Stimulated activated CD4-positive, alpha-beta T cell treated with anti-CD3 and anti-CD28 coated beads, Interleukin-1b, Interleukin-23, amount 100 ng/mL, for 4 hours (primary cell): ENCODE data around the gene PTPRK.

Experiments
- DNase-seq, 2 donors: peaks; one replicate each; pipeline ENCODE4 v3.0.0-alpha.2; 2020; ENCODE audit warnings: low read depth in 2 of 2

The PTPRK gene

DNA sequence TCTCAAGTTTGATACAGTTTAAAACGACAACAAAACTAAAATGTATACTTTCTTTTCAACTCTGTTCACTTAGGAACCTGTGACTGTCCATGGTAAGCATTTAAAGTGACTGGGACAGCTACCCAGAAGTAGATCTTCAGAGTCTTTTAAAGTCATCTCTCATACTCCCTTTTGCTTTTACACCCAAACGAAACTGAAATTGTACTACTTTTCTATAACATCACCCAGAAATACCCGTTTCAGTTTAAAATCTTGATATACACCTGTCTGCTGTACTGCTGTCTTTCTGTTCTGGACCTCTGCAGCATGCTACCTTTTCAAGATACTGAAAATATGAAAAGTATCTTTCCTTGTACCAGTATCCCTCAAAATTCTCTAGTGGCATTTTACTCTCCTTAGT, 449.2 kb downstream of the PTPRK start:
- no peak for DNase-seq

DNA sequence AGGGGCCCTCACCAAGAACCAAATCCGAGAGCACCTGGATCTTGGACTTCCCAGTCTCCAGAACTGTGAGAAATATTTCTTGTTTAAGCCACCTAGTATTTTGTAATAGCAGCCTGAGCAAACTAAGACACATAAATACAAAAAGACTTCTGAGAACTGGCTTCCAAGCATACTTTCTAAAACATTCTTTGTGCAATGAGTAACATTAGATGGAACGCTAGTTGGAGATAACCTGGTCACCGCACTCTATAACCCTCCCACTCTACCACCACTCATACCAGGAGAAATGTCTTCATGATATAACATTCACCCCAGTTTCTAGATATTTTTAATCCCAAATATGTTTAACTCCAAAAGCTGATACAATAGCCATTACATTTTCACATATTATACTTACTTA, 450.0 kb downstream of the PTPRK start:
- DNase-seq, result no peak

DNA sequence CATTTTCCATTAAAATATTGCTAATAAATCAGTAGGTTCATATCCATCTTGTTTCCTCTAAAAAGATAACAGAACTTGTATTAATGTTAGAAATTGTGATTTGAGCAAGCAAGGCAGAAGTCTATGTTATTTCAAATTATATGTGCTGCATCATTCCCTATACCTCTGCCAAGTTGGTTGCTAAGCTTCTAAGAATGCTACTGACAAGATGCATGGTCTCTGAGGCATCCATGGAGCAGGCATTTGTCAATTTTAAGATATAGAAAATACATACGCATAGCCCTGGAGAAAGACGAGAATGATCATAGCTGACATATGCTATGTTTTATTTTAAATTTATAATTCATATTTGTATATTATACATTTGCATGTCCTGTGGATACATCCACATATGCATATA, 451.2 kb downstream of the PTPRK start:
- no peak for DNase-seq

DNA sequence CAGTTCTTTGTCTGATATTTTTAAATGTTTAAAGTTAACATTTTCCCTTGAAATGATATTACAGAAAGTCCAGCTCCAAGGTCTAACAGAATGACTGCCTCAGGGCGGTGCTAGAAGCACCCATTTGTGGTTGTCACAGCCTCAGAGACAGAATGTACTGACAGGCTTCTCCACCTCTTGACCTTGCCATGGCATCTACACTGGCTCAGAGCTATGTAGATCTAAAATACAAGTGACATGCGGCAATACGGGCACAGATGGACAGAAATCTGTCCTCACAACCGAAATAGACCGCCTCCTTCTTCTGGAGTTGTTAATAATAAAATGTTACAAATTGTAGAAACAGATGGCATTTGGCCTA, 452.3 kb downstream of the PTPRK start:
- DNase-seq, result no peak

DNA sequence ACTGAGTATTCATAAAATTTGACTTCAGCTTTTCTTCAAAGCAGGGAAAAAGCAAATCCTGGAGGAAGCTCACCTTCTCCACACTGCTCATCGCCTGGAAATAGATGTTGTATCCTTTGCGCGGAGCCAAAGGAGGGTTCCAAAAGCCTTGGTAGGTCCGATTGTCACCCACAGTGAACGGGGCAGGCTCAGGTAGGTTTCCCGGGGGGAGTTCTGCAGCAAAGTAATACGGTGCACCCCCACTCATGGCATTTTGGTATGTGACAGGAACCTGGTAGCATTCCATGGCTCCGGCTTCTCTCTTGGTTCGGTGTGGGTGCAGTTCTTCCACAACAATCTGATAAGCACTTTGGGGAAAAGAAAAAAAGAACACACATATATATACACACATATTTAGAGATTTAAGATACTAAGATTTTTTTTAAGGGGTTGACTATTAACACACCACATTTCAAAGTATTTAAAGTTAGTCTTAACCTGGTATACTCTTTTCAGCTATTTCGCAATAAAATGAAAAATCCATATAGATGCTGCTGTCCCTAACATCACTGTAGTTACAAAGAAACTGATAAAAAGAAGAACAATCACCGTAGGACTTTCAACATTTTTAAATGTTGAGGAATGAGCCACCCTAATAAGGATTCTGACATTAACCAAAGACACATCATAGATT, 452.8 kb downstream of the PTPRK start:
- no peak for DNase-seq

DNA sequence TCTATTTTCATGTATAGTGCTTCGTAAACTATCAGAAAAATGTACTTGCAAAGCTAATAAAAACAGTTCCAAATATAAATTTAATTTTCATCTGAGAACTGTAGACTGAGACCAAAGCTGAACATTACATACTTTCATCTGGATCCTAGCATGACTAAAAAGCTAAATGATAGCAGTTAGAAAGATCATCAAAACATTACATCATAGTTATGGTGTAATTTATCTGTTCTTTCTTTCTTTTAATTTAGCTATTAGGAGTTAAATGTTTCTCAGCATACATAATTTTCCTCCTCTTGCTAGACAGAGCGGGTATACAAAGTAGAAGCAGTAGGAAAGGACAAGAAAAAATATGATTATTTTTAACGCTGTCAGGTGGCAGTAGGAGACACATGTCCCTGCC, 455.3 kb downstream of the PTPRK start:
- DNase-seq, result no peak

DNA sequence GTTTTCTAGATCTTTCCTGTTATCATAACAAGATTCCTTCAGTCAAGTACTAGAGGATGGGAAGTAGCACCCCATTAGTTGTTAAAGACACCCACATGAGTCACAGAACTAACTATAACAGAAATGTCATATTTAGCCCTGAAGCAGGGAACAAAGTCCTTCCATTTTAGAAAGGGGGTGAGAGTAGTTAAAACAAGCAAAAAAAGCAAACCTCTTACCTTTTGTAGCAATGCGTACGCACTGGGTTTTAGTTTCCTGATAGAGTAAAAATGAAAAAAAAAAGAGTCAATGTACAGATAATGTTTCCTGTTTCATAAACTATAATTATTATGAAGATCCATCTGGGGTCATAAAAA, 455.9 kb downstream of the PTPRK start:
- no peak for DNase-seq

DNA sequence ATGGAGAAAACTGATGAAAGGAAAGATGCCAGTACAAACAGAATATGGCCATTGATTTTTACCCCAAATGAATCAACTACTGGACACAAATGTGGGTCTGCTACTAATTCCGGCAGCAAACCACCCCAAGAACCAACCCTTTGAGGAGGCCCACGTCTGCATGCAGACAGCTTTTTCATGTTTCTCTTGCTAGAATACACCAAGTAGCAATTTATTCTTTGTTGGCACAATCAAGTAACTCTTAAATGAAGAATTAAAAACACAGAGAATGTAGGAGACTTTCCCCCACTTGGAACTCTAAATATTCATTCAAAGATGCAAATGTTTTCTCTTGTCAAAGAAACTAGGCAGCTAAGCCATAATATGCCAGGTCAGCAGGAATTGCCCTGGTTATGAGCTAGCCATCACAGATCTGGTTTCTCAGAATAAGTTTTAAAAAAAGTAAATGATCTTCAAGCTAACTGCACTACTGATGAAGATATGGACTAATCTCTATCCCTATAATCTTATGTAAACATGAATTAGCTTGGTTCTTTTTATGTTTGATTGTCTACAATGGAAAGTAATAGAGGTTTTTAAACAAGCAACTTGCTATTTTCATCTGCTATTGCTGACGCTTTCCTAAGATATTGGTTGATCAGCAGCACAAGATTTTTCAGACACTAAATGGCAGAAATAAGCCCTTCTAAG, 456.4 kb downstream of the PTPRK start:
- no peak for DNase-seq

DNA sequence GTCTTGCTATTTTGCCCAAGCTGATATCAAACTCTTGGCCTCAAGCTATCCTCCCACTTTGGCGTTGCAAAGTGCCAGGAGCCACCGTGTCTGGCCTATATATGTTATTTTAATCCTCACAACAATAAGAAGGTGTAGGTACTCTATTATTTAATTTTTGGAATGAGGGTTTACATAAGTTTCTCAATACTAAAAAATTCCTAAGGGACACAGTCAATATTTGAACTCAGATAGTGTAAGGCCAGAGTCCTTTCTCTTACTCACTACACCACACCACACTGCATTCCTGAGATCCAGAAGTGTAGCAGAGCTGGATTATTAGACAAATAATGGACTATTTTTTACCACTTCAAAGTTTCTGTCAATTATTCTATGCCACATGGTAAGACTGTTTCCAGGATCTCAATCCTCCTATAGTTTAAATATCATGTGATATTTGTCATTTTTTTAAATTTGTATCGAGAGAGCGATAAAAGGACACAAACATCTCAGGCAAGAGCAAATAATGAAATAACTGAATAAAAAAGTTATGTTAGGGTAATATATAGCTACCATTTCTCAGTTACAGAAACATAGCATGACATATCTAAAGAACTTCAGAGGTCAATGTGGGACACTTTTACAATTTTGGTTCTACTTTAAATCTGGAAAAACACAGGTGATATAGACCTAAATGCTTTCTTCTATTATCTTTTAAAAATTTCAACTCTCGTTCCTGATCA, 457.4 kb downstream of the PTPRK start:
- DNase-seq, result no peak

DNA sequence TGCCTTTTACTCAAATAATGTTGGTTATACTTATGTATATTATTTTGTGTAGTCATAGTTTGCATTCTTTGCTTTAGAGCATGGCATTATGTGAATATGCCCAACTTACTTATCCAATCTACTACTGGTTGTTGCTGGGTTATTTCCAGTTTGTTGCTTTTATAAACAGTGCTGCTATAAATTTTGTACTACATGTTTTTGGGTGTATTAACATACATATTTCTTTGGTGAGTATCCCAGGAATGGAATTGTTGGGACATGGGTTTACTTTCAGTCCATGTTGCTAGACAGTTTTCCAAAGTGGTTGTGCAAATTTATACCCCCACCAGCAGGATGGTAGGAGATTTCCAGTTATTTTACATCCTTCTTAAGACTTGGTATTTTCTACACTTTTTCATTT, 462.5 kb downstream of the PTPRK start:
- DNase-seq, result no peak

DNA sequence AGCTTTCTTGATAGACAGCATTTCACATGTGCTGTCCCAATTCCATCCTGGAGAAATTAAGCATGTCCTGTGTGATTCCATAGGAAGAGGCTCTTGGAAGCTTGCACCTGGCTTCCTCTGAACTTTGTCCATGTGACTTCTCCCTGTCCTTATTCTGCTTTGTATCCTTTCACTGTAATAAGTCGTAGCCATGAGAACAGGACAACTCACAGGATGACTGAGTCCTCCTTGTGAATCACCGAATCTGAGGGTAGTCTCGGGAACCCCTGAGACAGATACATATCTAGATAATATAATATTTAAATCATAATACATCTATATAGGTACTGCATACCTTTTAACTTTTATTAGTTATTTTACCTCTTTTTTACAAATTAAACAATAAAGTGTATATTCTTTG, 462.9 kb downstream of the PTPRK start:
- no peak for DNase-seq

DNA sequence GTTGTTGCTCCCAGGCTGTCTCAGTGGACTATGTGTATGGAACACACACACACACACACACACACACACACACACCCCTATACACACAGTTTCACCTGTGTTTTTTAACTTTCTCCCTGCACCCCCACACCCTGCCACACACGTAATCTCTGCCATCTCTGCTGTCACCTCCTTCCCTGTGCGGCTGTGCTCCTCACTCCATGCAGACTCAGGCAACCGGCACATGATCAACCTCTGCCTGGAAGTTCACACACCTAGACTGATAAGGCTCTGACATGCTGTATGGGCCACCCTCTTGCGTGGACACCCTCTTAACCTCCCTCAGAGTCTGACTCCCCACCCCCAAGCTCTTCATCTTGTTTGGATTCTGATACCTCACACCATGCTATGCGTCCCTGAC, 467.3 kb downstream of the PTPRK start:
- DNase-seq, result no peak

DNA sequence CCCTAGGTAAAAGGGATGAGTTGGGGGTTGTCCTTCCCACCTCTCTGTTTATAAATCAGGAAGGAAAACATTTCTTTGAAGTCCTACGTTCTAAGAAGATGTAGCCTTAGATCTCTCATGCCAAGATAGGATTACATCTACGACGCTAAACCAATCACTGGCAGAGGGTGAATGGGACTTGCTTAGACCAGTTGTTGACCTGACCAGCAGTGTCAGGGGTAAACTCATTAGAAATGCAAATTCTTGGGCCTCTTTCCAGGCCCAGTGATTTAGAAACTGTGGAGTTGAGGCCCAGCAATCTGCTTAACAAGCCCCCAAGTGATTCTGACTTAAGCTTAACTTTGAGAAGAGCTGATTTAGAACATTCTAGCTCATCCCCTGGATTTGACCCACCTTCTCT, 472.4 kb downstream of the PTPRK start:
- no peak for DNase-seq

DNA sequence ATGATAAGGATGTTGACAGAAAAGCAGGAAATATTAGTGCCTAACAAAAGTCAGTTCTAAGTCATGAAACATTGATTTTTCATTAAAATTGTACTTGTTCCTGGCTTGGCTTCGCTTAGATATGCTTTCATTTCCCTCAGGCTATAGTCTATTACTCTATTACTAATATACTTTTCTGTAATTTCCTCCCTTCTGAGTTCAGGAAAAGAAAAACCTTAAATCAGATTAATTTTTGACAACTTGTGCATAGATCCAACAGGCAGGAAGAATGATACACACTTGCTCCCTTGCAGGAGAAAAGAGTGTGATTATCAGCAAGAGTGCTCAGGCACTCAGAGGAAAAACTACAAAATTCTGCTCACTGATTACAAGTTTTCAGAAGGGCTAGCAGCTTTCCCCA, 474.4 kb downstream of the PTPRK start:
- DNase-seq, result no peak

DNA sequence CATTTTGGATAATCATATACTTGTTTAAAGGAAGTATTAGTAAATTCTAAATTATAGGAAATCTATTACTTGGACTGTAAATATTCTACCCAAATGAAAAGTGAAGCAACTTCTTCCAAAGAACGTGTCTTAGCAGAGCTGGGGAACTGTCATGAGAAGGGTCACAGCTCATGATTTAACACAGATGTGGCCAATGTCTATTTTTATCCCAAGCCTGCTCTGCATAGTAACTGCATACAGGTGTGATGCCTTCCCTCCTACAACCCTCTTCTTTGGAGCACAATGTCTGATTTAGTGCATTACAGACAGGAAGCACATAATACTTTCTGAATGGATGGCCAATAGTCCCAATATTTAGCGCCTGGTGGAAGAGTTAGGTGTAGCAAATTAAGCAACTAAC, 480.9 kb downstream of the PTPRK start:
- no peak for DNase-seq

DNA sequence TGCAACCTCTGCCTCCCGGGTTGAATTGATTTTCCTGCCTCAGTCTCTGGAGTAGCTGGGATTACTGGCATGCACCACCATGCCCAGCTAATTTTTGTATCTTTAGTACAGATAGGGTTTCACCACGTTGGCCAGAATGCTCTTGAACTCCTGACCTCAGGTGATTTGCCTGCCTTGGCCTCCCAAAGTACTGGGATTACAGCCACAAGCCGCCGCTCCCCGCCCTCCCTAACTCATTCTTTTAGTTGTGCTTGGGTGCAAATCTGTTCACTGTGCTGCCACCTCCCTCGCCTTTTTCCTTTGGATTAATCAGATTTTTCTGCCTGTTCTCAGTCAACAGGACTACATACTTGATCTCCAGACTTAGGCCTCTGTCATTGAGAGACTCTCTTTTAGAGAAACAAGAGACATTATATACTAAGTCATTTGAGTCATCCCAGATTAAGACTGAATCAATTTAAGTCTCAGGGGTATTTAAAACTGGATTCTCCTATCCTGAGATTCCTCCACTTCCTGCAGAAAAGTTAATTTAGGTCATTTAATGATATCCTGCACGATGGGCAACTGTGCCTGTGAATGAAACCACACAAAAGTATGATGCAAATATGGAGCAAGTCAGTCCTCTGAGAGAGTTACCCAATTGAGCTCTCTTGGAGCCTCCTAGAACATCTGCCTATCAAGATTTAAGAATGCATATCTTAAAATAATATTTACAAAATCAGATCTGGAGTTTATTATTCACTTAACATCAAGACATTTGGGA, 483.4 kb downstream of the PTPRK start:
- DNase-seq, result no peak

DNA sequence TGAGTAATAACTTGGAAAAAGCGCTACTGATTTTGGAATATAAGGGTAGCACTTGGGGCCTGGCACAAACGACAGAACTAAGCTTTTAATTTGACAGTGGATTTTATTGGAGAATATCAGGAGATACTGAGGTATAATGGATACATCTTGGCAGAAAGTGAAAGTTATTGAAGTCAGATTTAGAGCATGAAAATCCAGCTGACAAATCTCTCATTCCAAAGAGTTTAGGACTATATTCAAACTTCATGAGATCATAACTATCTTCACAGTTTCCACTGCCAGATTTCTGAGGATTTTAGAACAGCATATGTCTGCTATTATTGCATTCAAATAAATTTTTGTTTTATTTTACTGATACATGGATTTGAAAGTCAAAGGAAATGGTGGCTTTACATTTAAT, 487.2 kb downstream of the PTPRK start:
- DNase-seq, result no peak

DNA sequence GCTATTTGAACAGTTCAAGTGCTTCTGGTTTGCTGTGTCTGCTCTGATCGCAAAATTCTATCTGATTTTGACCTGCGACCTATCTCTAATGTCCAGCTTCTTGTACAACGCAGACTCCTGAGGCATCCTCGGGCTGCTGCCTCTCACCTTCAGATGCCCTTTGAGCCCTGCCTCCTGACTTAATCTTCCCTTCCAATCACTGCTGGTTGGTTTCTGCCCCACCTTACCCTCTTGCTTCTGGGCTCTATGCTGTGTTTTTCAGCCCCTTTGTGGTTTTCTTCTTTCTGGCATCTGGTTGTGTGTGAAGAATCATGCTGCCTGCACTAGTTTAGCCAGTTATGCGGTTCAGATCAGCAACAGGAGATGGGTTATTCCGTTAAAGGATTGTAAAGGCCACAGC, 488.4 kb downstream of the PTPRK start:
- no peak for DNase-seq

DNA sequence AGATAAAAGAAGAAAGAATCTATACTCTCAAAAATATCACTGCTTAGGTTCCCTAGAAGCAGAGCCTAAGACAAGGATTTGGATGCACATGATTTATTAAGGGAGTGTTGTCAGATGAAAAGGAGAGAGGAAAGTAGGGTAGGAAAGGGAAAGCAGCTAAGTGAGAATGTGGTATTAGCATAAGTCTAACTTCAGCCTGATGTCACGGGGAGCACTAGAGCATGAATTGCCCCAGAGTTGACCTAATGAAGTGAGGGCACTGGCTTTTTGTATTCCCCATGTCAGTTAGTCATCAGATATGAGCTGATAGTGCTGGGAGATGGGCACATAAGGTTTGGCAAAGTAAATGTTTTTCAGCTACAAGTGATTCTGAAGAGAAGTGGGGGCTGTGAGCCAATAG, 490.6 kb downstream of the PTPRK start:
- no peak for DNase-seq

DNA sequence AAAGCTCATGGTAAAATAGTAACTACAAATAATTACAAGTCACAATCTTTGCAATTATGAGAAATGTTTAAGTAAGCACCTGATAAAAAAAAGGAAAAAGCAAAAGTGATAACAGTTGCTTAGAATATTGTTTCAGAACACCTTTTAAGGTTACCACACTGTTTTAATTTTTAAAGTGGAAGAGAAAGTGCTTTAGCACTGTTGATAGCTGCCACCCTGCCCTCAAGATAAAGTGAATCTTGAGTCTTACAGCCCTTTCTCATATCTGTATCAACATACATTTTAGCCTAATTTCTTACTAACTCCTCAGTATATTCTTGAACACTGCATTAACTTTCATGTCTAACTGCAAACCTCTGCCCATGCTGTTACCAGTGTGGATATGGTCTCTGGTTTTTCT, 492.2 kb downstream of the PTPRK start:
- DNase-seq, result no peak

DNA sequence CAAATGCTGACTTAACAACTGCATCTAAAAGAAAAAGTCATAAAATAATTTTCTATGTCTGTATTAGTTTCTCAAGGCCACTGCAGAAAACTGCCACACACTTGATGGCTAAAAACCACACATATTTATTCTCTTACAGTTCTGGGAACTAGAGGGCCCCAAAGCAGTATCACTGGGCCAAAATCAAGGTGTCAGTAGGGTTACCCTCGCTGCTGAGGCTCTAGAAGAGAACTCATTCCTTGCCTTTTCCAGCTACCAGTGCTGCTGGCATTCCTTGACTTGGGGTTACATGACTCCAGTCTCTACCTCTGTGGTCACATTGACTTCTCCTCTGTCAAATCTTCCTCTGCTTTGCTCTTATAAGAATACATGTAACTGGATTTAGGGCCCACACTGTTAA, 494.9 kb downstream of the PTPRK start:
- no peak for DNase-seq

DNA sequence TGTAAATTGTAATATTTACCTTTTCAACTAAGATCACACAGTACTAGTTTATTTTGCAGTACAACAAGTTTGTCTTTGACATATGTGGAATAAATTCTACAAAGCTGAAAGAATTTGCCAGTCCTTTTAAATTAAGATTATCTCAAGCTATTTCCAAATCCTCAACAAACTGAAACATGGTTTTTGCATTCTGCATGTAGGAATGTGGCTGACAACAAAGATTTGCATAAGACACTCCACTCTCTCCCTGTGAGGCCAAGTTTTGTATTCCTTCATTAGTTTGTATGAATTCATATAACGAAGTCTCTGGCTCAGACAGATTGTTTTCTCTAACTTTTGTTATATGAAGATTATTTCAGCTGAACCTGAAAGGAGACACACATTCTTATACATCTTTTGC, 495.4 kb downstream of the PTPRK start:
- no peak for DNase-seq

DNA sequence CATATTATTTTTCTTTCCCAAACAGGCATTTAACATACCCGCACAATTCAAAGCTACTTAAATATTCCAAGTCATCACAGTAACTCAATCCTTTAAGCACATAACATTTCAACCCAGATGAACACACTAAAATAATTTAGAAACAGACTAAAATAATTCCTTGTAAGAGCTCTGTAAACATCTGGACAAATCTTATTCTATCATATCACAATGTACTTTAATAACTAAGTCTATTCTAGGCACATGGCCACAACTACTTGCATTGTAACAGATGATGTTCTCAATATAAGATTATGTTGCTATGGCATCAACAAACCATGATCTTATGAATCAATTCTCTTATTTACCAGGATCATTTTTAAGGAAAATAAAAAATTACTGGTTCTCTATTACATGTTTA, 496.4 kb downstream of the PTPRK start:
- DNase-seq, result no peak
